NCI-H187 (cell line): ENCODE measurements around the gene ARID5B.

Source experiments
- DNase-seq, 2 experiments: peaks; one replicate each; lab custom pipeline; 2025; lab: John Stamatoyannopoulos, UW

Gene ARID5B

GRCh38 chr10:62033125-62033524 lies 131.6 kb downstream of the ARID5B start:
- no peak for DNase-seq

- DNase-seq = no peak
These were observed 132.7 kb downstream of the ARID5B start for GRCh38 chr10:62034096-62034640.

- no peak for DNase-seq
These were observed 134.9 kb downstream of the ARID5B start for GRCh38 chr10:62036186-62037081.

- DNase-seq = no peak
These were observed 135.8 kb downstream of the ARID5B start for GRCh38 chr10:62037166-62037831.

- DNase-seq = no peak
These were observed 136.6 kb downstream of the ARID5B start for GRCh38 chr10:62037890-62038608.

GRCh38 chr10:62038609-62039190 lies 137.2 kb downstream of the ARID5B start:
- DNase-seq = no peak

GRCh38 chr10:62039954-62040353 lies 138.5 kb downstream of the ARID5B start:
- no peak for DNase-seq

- no peak for DNase-seq
These were observed 139.4 kb downstream of the ARID5B start for GRCh38 chr10:62040881-62041280.

- no peak for DNase-seq
These were observed 142.0 kb downstream of the ARID5B start for GRCh38 chr10:62043421-62044021.

GRCh38 chr10:62044566-62044965 lies 143.1 kb downstream of the ARID5B start:
- no peak for DNase-seq

- DNase-seq = no peak
These were observed 144.4 kb downstream of the ARID5B start for GRCh38 chr10:62045765-62046521.

GRCh38 chr10:62046522-62047227 lies 145.2 kb downstream of the ARID5B start:
- no peak for DNase-seq

GRCh38 chr10:62047228-62047892 lies 145.9 kb downstream of the ARID5B start:
- DNase-seq = no peak

GRCh38 chr10:62047960-62048383 lies 146.5 kb downstream of the ARID5B start:
- DNase-seq = no peak

- DNase-seq = no peak
These were observed 147.0 kb downstream of the ARID5B start for GRCh38 chr10:62048470-62048869.

- DNase-seq = no peak
These were observed 147.6 kb downstream of the ARID5B start for GRCh38 chr10:62048919-62049623.

- DNase-seq = no peak
These were observed 148.3 kb downstream of the ARID5B start for GRCh38 chr10:62049624-62050345.

- no peak for DNase-seq
These were observed 148.9 kb downstream of the ARID5B start for GRCh38 chr10:62050346-62050892.
